Stimulated activated CD8-positive, alpha-beta memory T cell treated with anti-CD3 and anti-CD28 coated beads, Interleukin-12 subunit alpha, Interleukin-12 subunit beta, amount 100 ng/mL, for 4 hours (primary cell): ENCODE data around the gene THADA.

Experiments used
- DNase-seq: peaks from one replicate; pipeline ENCODE4 v3.0.0-alpha.2; 2020; ENCODE audit warnings: low read depth

Gene THADA

DNA sequence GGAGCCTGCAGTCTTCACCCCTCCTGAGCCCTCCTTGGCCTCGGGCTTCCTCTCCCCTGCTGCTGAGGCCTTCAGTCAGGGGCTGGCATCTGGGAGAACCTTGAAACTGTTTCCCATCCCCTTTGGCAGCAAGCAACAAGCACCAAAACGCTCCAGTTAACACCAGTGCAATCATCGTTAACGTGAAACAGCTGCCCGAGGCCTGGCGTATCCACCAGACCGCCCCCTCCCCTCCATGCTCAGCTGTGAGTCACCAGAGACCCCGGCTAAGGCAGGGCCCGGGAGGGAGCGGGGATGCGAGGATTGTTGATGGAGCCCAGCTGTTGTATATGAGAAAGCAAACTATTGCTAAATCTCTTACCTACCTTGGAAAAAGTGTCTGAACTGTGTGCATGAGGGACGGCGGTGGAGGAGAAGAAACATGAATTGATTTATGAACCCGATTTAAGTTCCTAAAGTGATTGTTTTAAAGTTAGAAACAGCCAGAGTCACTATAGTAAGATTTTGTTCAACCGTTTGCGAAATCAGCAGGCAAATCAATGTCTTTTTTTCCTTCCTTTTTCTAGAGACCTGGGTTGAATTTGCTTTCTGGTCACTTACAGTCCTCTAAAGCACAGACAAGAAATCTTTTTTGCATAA lies 374.6 kb downstream of the THADA start:
- no peak for DNase-seq

GRCh38 chr2:43220760-43221123 lies 375.1 kb downstream of the THADA start:
- DNase-seq: no peak

DNA sequence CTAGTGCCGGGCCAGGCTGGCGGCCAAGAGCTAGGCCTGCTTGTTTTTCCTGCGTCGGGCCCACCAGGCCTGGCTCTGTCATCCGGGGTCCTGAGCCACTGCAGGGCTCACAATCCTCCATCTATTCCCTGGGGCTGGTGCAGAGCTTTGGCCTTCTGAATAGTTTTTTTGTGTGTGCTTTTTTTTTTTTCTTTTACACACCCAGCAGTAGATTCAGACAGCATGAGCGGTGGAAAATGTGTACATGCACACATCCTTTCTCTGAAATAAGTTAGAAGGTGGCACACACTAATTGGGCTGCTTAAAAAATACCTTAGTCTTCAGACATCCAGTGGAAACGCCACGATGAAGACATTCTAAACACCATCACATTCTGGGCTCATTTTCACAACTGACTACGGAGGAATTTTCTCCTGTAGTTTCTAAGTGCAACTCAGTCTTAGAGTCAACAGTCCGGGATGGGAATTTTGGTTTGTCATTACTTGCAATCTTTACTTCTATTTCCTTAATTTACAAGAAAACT lies 375.5 kb downstream of the THADA start:
- no peak for DNase-seq

DNA sequence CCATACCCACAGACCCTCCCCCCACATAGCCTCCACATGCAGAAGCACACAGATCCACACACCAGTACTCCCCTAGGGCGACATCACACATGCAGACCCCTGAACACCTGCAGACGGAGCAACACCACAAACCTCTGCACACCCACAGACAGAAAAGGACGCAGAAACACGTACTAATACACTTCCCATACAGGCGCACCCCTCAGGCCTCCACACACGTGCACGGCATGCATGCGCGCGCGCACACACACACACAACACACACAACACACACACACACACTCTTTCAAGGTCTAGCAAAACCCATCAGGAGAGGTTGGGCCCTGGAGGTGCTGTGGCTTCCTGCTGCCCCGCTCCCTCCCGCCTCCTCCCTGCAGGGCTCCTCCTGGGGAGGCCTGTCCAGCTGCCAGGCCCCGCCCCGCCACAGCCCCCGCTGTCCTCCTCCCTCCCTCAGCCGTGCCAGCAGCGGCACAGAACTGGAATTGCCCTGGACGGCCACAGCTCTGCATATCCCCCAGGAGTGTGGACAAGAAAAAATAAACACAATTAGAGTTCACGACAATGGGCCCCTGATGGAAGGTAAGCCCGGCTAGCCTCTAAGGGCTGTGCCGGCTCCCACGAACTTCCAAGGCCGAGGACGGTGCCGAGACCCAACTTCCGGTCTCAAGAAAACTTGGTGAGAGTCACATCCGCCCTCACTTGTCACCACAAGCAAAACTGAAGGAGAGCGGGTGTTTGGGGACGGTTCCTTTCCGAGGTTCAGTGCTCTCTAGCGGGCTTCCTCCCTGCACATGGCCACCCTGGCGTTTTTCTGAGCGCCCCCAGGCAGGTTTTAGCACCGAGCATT lies 376.2 kb downstream of the THADA start:
- DNase-seq: peak; percentile 56

DNA sequence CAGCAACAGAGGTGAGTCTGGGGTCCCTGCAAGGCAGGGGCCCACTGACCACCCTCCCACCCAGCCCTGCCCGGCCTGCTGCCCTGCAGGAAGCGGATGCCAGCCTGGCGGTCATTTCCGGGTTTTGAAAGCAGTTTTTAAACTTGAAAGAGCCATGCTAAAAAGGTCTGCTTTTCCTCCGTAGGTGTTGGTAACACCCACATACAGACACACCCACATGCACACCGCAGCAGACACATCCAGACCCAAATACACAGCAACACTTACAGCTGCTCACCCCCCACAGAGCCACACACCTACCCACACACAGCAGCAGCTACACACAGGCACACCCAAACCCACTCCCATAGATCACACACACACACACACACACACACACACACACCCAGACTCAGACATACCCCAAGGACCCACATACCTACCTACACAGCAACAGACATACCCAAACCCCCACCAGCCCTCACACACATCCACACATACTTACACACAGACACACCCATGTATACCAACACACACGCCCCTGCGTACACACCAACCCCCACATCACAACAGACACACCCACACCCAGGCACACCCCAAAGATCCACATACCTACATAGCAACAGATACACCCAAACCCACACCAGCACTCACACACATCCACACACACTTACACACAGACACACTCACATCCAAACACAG lies 377.0 kb downstream of the THADA start:
- DNase-seq: peak; percentile 61

DNA sequence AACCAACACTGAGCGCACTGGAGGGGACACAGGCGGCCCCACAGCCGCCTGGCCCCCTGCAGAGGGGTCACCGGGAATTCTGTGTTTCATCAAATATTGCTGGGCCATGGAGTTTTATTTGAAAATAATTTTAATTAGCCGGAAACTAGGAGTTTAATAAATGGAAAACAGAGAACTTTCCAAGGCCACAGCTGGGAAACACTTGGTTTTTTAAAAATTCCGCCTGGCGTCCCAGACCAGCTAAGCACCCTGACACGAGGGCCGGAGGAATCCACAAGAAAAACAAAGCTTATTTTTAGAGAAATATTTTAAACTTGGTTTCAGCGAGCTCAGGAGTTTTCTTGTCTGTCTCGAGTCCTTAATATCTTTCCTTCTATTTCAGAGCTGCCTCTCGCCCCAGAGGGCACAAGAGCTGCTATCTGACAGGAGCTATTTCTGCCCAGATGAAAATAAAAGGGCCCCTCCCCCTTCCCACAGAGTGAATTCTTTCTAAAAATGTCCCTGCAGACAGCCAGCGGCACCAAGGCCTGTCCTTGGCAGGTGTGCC lies 377.6 kb downstream of the THADA start:
- no peak for DNase-seq

- DNase-seq: no peak
Measured at GRCh38 chr2:43217228-43218154, 378.3 kb downstream of the THADA start.

DNA sequence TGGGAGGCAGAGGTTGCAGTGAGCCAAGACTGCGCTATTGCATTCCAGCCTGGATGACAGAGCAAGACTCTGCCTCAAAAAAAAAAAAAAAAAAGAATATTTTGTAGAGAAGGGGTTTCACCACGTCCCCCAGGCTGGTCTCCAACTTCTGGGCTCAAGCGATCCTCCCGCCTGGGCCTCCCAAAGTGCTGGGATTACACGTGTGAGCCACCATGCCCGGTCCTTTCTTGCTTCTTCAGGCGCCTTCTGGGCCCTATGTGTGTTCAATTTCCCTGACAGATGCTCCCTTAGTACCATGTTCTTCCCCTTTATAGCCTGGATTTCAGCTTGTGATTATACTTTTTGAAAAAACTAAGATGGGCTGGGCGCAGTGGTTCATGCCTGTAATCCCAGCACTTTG lies 379.2 kb downstream of the THADA start:
- DNase-seq: no peak

DNA sequence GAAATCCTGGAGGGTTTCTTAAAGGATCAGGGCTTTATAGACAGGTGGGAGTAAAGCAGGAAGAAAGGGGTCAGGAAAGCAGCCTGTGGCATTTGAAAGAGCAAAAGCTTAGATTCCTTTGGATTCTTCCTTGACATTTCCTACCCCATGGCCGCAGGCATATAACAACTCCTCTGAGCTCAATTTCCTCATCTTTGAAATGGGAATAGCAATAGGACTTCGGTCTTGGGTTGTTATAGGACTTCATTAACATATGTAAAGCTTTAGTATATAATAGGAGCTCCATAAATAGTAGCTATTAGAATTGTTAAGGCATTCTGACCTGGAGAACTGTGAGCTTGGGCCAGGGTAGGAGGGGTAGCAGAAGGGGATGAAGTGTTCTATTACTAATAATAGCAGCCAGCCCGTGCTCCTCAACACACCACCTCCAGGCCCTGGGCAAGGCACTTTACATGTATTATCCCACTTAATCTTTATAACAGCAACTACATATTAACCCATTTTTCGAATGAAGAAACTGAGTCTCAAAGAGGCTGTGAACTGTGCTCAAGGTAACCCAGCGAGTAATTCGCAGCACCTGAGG lies 380.1 kb downstream of the THADA start:
- no peak for DNase-seq

DNA sequence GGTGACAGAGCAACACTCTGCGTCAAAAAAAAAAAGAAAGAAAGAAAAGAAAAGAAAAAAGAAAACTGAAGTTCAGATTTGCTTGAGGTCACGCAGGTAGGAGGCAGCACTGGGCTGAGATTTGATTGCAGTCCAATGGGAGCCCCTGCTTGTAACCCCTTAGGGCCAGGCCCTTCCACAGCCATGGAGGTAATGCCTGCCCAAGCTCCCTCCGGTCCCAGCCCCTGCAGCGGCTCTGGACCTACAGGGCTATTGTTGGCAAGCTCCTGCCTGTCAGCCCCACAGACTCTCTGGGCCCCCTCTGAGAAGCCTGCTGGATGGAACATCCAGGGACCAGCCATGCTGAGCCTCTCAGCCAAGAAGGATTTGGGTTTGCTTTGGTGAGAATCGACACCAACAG lies 381.6 kb downstream of the THADA start:
- no peak for DNase-seq

GRCh38 chr2:43212931-43213330 lies 382.9 kb downstream of the THADA start:
- no peak for DNase-seq

DNA sequence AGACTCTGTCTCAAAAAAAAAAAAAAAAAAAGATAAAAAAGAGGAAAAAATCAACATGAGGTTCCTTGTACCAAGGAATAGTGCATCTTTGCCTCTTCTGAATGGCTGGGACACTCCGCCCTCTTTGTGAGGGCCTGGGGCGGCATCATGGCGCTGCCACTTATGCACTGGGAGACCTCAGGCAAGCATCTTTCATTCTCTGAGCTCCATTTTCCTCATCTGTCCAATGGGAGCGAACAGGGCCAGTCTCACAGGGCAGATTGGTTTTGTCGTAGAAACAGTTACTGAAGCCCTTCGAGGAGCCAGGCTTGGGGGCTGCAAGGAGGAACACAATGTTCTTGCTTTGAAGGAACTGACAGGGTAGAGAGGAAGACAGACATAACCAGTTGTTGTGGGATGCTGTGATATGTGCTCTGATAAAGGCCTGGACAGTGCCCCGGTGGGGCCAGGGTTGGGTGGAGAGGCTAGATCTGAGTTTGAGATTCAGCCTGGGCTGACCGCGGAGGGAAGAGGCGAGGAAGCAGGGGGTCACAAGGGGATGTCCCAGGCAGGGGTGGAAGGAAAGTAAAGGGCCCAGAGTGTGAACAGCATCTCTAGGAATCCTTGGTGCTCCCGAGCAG lies 383.5 kb downstream of the THADA start:
- DNase-seq: no peak

GRCh38 chr2:43210467-43211303 lies 385.2 kb downstream of the THADA start:
- no peak for DNase-seq

DNA sequence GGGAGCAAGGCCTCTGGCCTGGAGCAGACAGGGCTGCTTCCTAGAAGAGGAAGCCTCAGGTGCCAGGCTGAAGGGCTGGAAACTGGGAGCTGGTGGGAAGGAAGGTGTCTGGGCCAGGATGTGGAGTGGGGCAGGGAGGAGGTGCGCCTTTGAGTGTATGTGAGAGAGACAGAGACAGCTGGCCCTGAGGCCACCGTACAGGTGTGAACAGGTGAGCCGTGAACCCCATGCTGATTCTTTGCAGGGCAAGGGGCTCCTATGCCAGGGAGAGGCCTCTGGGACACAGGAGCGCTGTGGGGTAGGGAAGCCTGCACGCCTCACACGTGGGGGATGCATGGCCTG lies 385.7 kb downstream of the THADA start:
- DNase-seq: no peak

DNA sequence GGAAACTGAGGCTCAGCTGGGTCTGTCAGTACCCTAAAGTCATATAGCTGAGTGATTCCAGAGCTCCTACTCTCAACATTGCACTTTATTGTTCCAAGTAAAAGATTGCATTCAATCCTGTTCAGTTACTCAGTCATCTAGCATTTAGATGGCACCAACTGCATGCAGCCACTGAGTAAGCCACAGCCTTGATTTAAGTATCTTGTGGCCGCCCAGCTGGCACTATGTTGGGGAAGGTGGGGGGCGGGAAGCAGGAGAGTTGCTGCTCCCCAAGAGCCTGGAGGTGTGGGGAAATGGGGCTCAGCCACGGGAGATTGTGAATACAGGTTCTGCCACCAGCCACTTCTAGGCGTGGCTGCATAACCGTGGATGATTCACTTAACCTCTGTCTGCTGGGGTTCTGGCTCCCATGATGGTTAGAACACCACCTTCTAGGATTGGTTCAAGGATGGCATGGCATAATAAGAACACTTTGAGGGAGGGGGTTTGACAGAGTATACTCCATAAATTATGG lies 386.6 kb downstream of the THADA start:
- no peak for DNase-seq

GRCh38 chr2:43207553-43208300 lies 388.1 kb downstream of the THADA start:
- DNase-seq: no peak

GRCh38 chr2:43206602-43207001 lies 389.2 kb downstream of the THADA start:
- DNase-seq: no peak

DNA sequence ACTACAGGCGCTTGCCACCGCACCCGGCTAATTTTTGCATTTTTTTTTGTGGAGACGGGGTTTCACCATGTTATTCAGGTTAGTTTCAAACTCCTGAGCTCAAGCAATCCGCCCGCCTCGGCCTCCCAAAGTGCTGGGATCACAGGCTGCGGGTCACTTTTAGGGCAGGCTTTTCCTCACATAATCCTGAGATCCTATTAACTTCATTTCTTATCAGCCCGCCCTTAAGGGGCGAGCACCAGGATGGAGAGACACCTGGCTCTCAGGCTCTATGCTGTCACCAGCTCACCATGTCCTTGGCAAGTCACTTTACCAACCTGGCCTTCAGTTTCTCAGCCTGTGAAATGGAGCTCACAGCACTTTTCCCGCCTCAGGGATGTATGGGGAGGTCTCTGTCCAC lies 392.5 kb downstream of the THADA start:
- no peak for DNase-seq

DNA sequence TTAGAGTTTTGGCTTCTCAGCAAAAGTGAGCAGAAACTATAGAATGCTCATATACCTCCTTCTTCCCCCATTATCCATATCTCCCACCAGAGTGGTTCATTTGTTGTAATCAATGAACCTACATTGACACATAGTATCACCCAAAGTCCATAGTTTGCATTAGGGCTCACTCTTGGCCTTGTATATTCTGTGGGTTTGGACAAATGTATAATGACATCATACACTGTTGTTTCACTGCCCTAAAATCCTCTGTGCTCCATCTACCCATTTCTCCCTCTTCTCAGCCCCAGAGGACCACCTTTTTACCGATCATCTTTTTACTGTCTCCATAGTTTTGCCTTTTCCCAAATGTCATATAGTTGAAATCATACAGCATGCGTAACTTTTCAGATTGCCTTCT lies 393.5 kb downstream of the THADA start:
- no peak for DNase-seq
